Measurements from ENCODE around the gene DNAH3. TPM values are rescaled to one million over a fixed set of nuclear protein-coding genes. Genes with fewer than 3 reads are reported as not detected.
"Not testable (repeated sequence)": the region's sequence is repeated elsewhere in the genome, so short reads cannot be mapped to it uniquely, and the experiment has no call there.

DNAH3 gene
- total RNA-seq, 1 experiment from 2014 or later: 0.90 TPM

DNA sequence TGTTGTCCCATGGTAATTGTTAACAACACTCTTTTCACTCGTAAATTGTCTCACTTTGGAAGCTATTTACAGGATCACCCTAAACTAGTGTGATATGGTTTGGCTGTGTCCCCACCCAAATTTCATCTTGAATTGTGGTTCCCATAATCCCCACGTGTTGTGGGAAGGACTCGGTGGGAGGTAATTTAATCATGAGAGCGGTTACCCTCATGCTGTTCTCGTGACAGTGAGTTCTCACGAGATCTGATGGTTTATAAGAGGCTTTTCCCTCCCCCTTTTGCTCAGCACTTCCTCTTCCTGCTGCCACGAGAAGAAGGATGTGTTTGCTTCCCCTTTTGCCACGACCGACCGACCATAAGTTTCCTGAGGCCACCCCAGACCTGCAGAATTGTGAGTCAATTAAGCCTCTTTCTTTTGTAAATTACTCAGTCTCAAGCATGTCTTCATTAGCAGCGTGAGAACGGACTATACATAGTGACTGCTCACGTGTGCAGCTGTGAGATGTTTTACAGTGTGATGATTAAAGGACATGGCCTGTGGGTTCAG lies 34.4 kb downstream of the DNAH3 start:
- no peak for DNase-seq
- no peaks in the 10 kb centered on the region for H3K36me3 ChIP-seq (replicated peaks; ENCODE audit: control insufficient read depth, insufficient read depth, low read length)
- H3K27me3 ChIP-seq (ENCODE audit: control insufficient read depth, insufficient read depth, low read length): no peaks in the 10 kb centered on the region
- H3K4me3 ChIP-seq (ENCODE audit: insufficient read depth, low read depth, low read length): no peak overlapping the region

DNA sequence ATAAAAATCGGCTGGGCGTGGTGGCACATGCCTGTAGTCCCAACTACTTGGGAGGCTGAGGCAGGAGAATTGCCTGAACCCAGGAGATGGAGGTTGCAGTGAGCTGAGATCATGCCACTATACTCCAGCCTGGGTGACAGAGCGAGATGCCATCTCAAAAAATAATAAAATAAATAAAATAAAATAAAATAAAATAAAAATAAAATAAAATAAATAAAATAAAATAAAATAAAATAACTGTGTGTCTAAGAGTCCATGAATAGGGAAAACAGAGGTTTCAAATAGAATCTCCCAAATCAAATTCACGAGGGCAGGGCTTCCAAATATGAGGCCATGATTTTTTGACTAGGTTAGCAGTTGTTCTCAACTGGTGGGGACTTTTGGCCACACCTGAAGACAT lies 35.1 kb downstream of the DNAH3 start:
- not testable (repeated sequence) for H3K4me3 ChIP-seq (ENCODE audit: insufficient read depth, low read depth, low read length); DNase-seq; H3K27me3 ChIP-seq (ENCODE audit: control insufficient read depth, insufficient read depth, low read length); H3K36me3 ChIP-seq (replicated peaks; ENCODE audit: control insufficient read depth, insufficient read depth, low read length)

DNA sequence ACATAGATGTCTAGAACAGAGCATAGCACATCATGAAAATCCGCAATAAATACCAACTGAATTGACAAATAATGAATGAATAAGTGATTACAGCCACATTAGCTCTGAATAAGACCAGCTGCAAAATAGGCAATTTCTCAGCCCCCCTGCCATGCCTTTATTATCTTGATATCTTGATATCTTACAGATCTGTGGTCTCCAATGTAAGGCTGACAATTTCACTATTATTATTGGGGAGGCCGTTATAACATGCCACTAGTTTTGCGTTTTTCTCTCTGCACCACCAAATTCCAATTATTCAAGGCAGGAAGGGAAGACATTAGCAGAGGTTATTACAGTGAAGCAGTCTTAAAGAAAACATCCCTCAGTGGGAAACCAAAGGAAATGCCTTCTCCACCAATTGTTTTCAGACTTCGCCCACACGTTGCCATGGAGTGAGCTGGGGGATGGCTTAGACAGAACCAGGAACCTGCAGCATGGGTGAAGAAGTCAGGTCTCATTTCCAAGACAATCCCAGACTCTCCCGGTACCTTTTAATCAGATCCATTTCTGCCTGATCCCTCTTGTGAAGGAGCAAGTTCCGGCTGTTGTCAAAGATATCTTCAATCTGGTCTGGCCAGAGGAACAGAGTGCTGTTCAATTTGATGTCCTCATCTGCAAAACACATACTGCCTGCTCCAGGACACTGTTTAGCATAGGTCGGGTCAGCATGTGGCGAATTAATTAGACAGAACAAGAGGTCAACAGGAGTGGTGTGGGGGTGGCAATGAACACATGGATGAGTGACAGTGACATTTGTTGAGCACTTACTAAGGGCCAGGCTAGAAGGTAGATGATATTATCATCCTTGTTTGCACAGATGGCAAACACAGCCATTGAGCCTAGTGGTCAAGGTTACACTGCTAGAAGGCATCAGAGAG lies 46.4 kb downstream of the DNAH3 start:
- Histone ChIP-seq H3K36me3 (replicated peaks; ENCODE audit: control insufficient read depth, insufficient read depth, low read length) (no peaks in the 10 kb centered on the region), H3K4me3 (ENCODE audit: insufficient read depth, low read depth, low read length) (no peak overlapping the region), H3K27me3 (ENCODE audit: control insufficient read depth, insufficient read depth, low read length) (no peaks in the 10 kb centered on the region)
- DNase-seq: no peak

DNA sequence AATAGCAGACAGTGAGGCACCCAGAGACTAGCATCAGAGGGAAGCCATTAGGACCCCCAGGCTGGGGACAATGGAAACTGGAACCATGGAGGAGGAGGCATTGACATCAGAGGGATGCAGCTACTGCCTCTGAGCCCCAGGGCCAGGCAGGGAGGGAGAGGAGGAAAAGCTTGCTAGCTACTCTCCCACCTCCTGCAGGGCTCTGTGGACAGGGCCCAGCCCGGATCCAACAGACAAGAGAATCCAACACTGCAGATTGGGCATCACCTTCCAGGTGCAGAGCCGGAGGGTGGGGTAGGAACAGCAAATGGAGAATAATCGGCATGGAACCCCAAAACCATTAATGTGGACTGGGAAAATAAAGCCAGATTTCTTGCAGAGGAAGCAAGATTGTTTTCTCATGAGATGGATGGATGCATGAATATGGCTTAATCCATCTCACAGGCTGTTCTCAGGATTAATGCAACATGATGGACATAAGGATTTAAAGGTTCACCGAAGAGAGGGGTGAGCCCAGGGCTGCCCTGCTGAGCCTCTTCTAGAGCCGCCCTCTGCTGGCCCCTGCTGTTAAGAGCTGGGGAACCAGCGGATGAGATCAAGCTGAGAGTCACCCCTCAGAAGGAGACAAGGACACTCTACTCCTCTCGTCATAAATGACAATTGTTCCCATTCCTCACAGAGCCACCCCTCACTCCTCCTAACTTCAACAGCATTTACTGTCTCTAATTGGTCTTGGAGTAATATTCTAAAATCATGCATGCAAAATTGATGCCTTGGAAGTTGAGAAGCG lies 48.8 kb downstream of the DNAH3 start:
- peak; percentile 19 for DNase-seq
- Histone ChIP-seq H3K4me3 (ENCODE audit: insufficient read depth, low read depth, low read length) (no peak overlapping the region), H3K36me3 (replicated peaks; ENCODE audit: control insufficient read depth, insufficient read depth, low read length) (no peaks in the 10 kb centered on the region), H3K27me3 (ENCODE audit: control insufficient read depth, insufficient read depth, low read length) (no peaks in the 10 kb centered on the region)

DNA sequence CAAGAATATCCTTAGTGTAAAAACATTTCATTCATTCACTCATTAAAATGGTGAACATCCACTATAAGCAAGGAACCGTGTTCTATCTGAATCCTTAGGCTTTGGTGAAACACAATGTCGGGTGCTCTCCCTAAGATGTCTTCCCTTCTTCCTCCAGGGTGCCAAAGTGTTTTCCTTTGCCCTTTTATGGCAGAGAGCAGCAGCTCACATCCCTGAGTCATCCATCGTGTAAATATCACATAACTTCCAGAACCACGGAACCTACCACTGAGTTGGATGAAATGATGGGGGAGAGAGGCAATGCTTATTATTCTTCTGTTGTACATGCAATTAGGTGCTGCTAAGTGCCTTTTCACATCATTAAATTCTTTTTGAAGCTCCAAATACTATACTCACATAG lies 50.2 kb downstream of the DNAH3 start:
- no peaks in the 10 kb centered on the region for H3K36me3 ChIP-seq (replicated peaks; ENCODE audit: control insufficient read depth, insufficient read depth, low read length)
- no peak for DNase-seq
- H3K4me3 ChIP-seq (ENCODE audit: insufficient read depth, low read depth, low read length): no peak overlapping the region
- no peaks in the 10 kb centered on the region for H3K27me3 ChIP-seq (ENCODE audit: control insufficient read depth, insufficient read depth, low read length)

DNA sequence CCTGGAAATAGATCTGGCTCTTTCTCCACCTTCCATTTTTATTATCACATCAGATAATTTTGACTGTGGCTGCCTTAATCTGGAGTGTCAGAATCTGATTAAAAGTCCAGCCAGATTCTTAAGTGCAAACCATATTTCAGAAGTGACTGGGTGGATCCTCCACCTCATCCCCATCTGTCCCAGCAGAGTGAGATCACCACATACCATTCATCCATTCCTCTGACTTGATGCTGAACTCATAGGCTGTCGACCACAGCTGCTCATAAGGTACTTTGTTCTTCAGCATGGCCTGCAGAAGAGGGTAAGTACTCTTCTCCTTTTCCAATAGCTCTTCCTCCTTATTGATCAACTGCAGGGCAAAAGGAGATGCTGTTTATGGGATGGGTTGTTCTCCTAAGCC lies 53.5 kb downstream of the DNAH3 start:
- Histone ChIP-seq H3K4me3 (ENCODE audit: insufficient read depth, low read depth, low read length) (no peak overlapping the region), H3K27me3 (ENCODE audit: control insufficient read depth, insufficient read depth, low read length) (no peaks in the 10 kb centered on the region), H3K36me3 (replicated peaks; ENCODE audit: control insufficient read depth, insufficient read depth, low read length) (no peaks in the 10 kb centered on the region)
- no peak for DNase-seq

DNA sequence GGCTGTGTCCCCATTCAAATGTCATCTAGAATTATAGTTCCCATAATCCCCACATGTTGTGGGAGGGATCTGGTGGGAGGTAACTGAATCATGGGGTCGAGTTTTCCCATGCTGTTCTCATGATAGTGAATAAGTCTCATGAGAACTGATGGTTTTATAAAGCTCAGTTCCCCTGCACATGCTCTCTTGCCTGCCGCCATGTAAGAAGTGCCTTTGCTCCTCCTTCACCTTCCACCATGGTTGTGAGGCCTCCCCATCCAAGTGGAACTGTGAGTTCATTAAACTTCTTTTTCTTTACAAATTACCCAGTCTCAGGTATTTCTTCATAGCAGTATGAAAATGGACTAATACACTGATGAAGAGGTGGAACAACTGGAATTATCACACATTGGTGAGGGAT lies 55.9 kb downstream of the DNAH3 start:
- not testable (repeated sequence) for DNase-seq; H3K27me3 ChIP-seq (ENCODE audit: control insufficient read depth, insufficient read depth, low read length); H3K36me3 ChIP-seq (replicated peaks; ENCODE audit: control insufficient read depth, insufficient read depth, low read length); H3K4me3 ChIP-seq (ENCODE audit: insufficient read depth, low read depth, low read length)

DNA sequence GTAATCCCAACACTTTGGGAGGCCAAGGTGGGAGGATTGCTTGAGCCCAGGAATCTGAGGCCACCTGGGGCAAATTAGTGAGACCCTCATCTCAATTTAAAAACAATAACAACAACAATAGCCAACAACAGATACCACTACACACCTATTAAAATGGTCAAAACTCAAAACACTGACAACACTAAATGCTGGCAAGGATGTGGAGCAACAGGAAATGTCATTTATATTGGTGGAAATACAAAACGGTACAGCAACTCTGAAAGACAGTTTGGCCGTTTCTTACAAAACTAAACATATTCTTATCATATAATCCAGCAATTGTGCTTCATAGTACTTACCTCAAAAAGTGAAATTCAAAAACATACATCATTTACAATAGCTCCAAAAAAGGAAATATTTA lies 57.7 kb downstream of the DNAH3 start:
- Histone ChIP-seq H3K4me3 (ENCODE audit: insufficient read depth, low read depth, low read length) (no peak overlapping the region), H3K36me3 (replicated peaks; ENCODE audit: control insufficient read depth, insufficient read depth, low read length) (no peaks in the 10 kb centered on the region), H3K27me3 (ENCODE audit: control insufficient read depth, insufficient read depth, low read length) (no peaks in the 10 kb centered on the region)
- DNase-seq: no peak

DNA sequence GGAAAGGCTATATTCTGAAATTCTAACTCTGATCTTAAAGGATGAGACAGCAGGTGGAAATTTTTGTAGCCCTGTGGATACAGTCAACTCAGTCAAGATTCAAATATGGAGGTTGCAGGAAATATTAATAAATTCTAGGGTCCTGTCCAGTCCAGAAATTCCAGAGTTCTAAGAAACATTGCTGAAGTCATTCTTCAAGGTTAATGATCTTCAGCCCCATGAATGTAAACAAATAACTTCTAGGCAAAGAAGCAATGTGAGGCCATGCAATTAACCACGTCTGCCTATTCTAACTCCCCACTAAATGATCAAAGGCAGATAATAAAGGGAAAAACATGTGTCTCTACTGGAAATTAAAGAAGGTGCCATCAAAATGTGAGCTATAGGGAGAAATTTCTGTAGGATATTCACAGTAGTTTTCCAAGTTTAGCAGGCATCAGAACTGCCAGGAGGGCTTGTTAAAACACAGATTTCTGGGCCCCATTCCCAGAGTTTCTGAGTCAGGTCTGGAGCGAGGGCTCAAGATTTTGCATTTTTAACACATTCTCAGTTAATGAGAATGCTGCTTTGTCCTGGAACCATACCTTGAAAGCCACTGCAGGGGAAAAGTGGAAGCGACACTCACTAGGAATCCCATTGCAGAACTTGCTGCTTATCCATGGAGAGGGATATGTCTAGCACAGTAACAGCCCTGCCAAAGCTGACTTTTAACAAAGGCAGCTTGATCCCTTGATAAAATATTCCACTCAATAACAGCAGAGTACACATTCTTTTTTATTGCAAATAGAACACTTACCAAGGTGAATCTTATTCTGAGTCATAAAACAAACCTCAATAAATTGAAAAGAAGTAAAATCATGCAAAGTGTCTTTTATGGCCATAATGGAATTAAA lies 61.8 kb downstream of the DNAH3 start:
- DNase-seq: no peak
- no peaks in the 10 kb centered on the region for H3K36me3 ChIP-seq (replicated peaks; ENCODE audit: control insufficient read depth, insufficient read depth, low read length)
- H3K27me3 ChIP-seq (ENCODE audit: control insufficient read depth, insufficient read depth, low read length): no peaks in the 10 kb centered on the region
- H3K4me3 ChIP-seq (ENCODE audit: insufficient read depth, low read depth, low read length): no peak overlapping the region

DNA sequence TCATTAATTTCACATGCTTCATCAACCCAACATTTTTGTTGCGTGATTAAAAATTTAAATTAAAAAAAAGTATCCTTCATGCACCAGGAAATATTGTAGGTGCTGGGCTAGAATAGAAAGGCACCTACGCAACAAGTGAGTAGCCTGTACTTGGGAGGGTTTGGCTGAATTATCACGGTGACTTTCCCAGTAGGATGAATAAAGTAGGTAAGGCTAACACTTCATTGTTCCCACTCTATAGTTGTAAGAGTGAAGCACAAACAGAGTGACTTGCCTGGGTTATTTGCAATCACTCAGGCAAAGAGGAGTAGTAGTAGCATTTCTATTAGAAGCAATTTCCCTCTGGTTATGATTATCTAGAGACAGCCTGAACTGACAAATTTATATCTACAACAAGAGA lies 62.5 kb downstream of the DNAH3 start:
- Histone ChIP-seq H3K4me3 (ENCODE audit: insufficient read depth, low read depth, low read length) (no peak overlapping the region), H3K36me3 (replicated peaks; ENCODE audit: control insufficient read depth, insufficient read depth, low read length) (no peaks in the 10 kb centered on the region), H3K27me3 (ENCODE audit: control insufficient read depth, insufficient read depth, low read length) (no peaks in the 10 kb centered on the region)
- DNase-seq: no peak

DNA sequence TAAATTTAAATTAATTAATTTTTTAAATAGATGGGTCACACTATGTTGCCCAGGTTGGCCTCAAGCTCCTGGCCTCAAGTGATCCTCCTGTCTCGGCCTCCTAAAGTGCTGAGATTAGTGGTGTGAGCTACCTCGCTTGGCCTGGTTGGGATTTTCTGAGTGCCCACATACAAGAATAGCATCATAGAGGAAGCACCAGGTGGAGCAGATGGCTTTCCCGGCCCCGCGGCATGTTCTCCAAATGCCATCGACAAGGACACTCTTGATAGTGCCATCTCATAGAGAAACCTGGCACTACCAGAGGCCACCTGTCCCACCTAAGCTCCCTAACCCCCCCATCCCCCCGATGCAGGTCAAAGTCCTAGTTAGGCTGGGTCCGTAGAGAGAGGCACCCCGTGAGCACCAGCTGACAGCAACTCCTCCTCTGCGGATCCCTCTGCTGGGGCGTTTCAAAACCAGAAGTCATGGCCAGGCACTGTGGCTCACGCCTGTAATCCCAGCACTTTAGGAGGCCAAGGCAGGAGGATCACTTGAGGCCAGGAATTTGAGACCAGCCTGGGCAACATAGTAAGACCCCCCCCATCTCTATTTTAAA lies 65.9 kb downstream of the DNAH3 start:
- DNase-seq: no peak
- no peaks in the 10 kb centered on the region for H3K36me3 ChIP-seq (replicated peaks; ENCODE audit: control insufficient read depth, insufficient read depth, low read length)
- no peaks in the 10 kb centered on the region for H3K27me3 ChIP-seq (ENCODE audit: control insufficient read depth, insufficient read depth, low read length)
- no peak overlapping the region for H3K4me3 ChIP-seq (ENCODE audit: insufficient read depth, low read depth, low read length)

DNA sequence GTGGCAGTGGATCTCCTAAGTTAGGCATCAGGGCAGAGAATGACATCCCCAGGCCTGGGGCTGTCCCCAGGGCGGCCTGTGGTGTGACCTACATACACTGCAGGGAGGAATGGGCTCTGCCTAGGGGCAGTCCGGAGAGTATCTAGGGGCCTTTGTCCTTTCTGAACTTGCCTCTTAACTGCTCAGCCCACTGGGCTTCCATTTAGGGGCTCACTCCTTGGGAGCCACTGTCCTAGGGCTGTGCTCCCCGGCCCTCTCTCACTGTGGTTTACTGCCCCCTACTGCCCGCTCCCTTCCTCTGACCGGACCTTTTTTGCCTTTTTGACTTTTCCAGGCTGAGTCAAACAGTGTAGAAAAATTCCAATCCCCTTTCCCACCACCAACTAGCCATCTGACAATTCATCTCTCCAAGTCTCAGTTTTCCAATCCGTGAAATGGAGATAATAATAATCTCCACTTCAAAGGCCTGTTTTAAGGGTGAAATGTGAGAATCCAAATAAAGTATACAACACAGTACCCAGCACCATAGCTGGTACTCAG lies 66.8 kb downstream of the DNAH3 start:
- Histone ChIP-seq H3K27me3 (ENCODE audit: control insufficient read depth, insufficient read depth, low read length) (no peaks in the 10 kb centered on the region), H3K36me3 (replicated peaks; ENCODE audit: control insufficient read depth, insufficient read depth, low read length) (no peaks in the 10 kb centered on the region), H3K4me3 (ENCODE audit: insufficient read depth, low read depth, low read length) (no peak overlapping the region)
- DNase-seq: peak; percentile 61

DNA sequence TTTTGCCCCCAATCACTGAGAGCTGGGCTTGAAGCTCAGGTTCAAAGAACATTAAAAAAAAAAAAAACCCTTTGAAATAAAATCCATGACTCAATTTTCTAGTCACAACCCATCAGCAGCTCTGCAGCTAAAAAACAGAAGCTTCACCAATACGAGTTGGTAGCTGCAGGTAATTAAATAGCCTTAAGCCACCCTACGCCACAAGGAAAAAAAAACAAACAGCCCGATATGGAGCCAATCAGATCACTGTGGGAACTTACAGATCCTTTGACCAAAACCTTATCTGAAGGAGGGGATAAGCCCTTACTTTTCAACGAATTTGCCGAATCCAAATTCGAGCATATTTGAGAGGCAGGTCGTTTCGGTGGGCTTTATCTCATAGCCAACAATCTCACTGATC lies 69.3 kb downstream of the DNAH3 start:
- DNase-seq: no peak
- Histone ChIP-seq H3K36me3 (replicated peaks; ENCODE audit: control insufficient read depth, insufficient read depth, low read length) (no peaks in the 10 kb centered on the region), H3K4me3 (ENCODE audit: insufficient read depth, low read depth, low read length) (no peak overlapping the region), H3K27me3 (ENCODE audit: control insufficient read depth, insufficient read depth, low read length) (no peaks in the 10 kb centered on the region)

DNA sequence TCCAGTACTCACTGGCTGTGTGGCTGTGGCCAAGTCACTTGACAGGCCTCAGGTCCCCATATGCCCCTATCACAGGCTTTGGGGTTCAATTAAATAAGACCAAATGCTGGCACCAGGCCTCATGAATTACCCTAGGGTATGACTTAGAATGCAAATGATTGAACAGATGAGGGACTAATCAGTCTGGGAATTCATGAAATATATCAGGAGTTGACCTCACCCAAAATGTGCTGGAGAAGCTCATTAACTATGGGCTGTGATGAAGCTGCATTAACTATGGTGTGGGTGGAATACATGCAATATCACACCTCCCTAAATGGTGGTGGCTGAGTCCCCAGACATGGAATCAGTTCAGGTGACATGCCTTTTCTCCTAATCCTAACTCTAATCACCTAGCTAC lies 72.1 kb downstream of the DNAH3 start:
- DNase-seq: no peak
- no peaks in the 10 kb centered on the region for H3K36me3 ChIP-seq (replicated peaks; ENCODE audit: control insufficient read depth, insufficient read depth, low read length)
- no peaks in the 10 kb centered on the region for H3K27me3 ChIP-seq (ENCODE audit: control insufficient read depth, insufficient read depth, low read length)
- no peak overlapping the region for H3K4me3 ChIP-seq (ENCODE audit: insufficient read depth, low read depth, low read length)

Measured in H7 (cell line).